GM18498 (cell line): ENCODE data around the gene ST6GALNAC3.

Experiments used
- ATAC-seq: cut with Tn5 transposase; IDR thresholded peaks from one replicate; pipeline ENCODE4 v1.9.1; 2021; ENCODE audit warnings: mild to moderate bottlenecking, moderate library complexity; ENCODE audit not compliant: unreplicated experiment

Gene ST6GALNAC3

DNA sequence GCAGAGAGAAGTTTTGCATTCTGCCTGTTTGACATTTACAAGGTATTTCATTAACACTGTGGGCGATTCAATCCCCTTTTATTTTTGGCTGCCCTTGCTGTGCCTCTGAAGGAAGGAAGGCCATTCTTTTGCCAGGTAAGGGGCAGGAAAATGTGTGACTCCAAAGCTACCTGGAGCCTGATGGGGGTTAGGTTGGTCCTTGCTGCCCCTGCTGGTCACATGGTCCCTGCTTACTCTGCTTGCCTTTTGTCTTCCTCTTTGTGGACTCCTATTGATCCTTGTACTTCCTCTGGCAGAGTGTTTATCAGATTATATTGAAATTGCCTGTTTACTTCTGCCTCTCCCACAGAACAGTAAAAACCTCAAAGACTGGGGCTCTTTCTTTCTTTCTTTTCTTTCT, 65.7 kb downstream of the ST6GALNAC3 start:
- ATAC-seq, result no peak

DNA sequence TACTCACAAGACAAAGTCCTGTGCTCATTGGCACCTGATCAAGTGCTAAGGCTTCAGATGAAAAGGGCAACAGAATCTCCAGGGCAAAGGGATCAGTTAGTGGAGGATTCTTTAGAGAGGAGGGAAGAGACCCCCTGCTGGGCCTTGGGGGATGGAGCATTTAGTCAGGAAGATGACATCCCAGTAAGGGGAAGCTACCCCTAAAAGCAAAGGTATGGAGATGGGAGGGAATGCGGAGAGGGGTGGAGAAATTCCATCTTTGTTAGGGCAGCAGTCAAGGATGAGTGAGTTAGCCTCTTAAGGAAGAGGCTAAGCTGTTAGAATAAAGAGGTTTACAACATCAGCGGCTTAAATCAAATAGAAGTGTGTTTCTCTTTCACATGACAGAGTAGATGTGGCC, 67.4 kb downstream of the ST6GALNAC3 start:
- no peak for ATAC-seq

DNA sequence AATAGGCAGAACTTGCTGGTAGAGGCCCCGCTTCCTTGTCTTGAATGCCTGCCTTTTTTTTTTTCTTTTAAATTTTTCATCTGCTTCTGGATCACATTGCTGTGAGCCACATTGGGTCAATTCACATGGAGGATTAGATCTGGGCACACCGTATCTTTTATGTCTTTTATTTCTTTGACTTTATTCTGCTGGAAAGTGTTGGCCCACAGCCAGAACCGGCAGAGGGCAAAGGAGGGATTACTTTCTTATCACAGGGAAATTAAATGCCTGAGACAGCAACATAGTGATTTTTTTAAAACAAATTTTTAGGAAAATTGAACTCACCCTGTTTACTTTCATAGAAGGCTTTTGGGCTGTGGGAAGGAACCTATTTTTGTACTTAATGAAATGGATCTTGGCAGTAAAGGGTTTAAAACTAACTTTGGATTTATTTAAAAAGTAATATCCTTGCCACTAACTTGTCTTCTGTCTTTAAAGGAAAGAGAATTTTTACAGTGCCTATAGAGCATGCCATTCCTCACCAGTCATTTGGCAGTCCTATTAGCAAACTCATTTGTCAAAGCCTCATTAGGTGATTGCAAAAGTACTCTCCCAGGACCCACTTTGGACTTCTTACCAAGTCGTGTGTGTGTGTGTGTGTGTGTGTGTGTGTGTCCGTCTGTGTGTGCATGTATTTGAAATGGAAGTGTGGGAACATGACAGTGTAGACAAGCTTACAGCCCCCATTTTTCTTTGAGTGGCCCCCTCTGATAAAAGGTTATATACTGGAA, 68.4 kb downstream of the ST6GALNAC3 start:
- ATAC-seq, result no peak

DNA sequence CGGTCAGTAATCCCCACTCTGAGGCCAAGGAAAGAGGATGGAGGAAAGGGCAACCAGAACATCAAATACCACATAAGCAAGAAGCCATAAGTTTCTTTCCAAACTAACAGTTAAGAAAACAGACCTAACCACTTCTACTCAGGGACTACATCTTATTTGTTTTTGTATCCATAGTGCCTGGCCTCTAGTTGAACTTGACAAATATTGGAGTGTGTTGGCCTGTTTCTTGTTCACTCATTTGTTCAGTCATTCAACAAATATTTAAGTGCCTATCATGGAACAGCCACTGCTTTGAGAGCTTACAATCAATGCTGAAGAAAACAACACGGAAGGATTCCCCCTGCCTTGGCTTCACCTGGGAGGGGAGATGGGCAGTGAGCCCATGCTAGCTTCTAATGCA, 69.7 kb downstream of the ST6GALNAC3 start:
- ATAC-seq, result no peak

DNA sequence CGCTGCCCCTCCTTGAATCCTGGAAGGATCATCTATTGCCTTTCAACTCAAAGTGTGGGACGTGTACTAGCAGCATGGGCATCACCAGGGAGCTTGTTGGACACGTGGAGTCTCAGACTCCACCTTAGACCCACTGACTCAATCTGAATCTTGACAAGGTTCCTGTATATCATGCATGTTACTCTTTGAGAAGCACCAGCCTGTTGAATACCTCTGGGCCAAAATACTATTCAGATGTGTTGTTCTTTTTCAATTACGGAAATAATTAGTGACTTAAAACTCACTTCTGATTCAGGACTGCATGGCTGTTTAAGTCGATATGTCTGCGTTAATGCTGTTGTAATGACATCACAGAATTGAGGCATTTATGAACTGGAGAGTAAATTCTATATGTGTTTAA, 70.8 kb downstream of the ST6GALNAC3 start:
- no peak for ATAC-seq

DNA sequence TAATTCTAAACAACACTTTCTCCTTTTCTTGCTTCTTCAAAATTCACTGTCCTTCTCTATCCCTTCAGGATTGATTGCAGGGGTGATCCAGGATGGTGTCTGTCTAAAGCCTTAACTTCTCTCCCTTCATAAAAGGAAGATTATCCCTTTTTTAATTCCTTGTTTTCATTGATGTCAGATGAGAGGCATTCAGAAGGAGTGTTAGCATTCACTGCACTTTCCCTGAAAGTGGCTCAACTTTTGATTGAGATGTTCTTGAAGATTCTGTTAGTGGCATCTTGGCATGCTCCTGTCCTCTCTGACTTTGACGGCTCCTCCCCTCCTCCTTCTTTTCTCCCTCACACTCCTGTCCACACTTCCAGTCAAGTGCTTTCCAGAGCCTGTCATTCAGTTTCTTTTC, 71.6 kb downstream of the ST6GALNAC3 start:
- ATAC-seq, result no peak

DNA sequence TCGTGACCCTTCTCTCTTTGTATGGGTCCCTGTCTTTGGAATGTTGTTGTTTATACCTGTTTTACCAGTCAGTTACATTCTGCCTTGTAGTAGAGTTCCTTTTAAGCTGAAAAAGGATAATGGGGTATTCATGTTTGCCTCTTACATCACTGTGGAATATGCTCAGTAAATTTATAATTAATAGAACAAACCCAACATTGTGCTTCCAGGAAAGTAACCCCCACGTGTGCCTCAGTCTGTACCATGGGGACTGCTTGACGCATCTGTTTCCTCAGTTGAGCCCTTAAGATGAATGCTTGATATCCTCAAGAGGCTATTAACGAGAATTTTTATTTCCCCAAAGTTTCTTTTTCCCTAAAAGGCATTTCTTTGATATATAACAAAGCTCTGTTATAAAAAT, 73.4 kb downstream of the ST6GALNAC3 start:
- ATAC-seq, result no peak

DNA sequence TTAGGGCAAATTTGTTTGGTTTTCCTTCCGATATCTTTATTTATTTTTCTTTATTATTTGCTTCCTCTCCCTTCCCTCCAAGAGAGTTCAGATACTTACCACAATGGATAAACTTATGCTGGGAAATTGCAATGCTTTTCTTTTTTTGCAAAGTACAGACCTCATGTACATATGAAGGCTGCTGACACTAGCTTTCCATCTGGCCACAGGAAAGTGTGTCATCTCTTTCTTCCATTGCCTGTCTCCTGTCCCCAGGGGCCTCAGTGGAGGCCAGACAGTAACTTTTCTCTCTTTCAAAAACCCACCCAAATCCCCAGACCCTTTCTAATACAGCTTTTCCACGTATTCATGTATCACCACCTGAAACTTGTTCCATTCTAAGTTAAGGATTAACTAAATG, 73.9 kb downstream of the ST6GALNAC3 start:
- no peak for ATAC-seq

DNA sequence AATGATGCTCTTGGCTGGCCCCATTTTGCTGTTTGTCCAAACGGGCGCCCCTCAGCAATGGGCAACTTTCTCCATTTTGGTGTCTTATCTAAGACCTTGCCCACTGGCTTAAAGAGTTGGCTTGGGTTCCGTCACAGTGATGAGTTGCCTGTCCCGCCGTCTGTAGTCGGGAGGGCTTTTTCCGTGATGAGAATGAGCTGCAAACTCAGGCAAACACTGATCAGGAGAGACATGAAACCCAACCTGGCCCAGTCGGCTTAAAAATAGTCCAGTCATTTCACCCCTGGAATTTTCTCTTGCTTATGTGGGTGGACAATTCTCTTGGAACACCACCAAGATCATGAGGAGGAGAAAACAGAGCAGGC, 79.3 kb downstream of the ST6GALNAC3 start:
- ATAC-seq, result peak; percentile 1

DNA sequence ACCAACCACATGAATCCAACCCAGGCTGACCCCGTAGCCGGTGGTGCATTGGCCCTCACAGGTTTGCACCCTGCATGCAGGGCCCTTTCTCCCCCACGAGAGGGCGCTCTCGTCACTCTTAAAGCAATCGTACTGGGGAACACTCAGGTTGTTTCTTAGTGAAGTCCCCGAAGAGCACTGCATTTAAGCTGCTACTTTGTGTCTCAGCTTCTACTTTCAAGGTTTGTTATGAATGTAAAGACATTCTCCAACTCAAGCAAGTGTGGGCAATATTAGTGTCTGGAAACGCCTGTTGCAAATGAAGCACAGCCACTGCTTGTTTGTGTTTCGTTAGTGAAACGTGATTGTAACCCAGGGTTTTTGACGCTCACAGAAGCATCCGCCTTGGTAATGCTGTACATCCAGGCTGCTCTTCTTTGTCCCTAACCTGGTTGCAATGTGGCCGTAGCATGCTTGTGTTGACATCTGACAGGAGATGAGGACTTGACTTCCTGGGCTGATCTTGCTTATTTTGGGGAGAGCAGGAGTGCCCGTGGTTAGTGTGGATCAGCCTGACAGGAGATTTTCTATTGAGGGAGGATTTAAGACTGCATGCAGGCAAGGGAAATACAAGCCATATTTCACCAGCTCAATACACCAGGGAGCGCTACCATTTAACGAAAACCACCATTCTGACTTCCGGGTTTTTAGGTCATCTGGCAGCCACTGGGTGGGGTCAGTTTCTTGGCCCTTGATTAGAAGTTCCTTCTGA, 79.8 kb downstream of the ST6GALNAC3 start:
- ATAC-seq, result peak; percentile 97

DNA sequence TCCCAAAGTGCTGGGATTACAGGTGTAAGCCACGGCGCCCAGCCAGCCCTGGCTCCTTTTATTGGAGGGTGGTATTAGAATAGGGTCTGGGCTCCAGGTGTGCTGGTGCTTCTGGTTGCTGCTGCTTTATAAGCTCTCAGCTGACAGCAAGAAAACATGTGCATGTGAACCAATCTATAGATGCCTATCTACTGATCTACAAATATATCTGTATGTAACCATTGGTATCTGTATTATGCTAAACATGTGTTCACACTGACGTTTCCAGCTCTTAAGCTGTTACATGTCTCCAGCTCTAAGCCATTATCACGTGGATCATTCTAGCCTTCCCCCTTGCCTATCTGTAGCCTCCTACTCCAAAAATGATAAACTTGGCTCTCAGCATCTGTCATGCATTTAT, 82.4 kb downstream of the ST6GALNAC3 start:
- ATAC-seq, result no peak

DNA sequence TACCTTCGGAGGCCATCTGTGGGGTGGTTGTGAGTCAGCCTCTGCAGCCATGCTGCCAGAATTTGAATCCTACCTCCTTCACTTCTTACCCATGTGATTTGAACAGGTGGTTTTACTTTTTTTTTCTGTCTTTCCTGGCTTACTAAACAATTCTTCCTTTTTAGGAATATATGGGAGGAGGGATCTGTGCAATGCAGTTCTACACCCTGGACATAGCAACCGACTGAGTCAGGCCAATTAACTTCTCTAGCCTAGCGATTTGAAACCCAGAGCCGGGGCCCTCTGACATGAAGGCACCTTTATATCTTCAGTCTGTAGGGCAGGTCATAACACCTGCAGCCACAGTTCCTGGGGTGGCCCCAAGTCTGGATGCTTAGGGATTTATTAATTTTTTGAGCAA, 83.6 kb downstream of the ST6GALNAC3 start:
- ATAC-seq, result no peak

DNA sequence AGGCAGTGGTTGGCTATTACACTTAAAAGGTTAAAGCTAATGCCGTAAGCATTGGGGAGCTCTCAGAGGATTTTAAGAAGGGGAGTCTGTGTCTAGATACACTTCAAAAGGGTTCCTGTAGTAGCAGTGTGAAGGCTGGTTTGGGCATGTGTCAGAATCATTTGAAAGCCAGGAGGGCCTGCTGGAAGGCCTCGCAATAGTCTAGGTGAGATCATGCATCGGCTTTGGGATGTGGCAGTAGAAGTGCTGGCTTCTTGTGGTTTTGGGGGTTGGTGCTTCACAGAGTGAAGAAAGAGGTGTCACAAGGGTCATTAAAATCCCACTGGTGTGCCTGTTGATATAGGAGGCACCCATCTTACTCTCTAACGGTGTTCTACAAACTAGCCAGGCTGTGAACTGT, 85.7 kb downstream of the ST6GALNAC3 start:
- ATAC-seq, result no peak

DNA sequence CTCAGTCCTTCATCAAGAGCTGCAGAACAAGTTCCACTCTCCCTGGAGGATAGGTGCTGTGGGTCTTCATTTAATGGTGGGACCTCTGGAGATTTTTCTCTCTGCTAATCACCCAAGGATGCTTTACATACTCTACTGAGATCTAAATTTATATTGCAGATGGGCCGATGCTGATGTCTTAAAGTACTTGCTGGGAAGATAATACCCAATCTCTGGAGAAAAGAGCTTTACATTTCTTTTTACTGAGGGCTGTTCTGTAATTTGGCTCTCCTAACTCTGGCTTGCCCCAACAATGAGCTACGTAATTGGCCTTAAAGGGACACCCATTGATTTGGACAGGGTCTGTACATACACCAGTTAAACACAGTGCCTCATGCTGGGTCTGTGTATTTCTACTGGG, 86.9 kb downstream of the ST6GALNAC3 start:
- no peak for ATAC-seq

DNA sequence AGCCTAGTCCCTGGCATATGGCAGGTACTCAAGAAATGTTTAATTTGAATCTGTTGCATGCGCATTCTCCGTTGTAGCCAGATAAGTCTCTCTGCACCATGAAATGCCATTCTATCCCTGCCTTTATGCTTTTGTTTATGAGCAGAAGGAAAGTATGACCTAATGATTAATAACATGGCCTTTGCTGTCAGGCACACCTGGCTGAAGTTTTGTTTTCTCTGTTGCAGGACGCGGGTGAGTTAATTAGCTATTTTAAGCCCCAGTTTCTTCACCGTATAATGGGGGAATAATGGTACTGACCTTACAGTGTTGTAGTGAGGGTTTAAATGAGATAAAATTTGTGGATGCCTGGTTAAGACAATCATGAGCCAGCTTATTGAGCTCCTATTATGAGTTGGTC, 87.7 kb downstream of the ST6GALNAC3 start:
- ATAC-seq, result no peak

DNA sequence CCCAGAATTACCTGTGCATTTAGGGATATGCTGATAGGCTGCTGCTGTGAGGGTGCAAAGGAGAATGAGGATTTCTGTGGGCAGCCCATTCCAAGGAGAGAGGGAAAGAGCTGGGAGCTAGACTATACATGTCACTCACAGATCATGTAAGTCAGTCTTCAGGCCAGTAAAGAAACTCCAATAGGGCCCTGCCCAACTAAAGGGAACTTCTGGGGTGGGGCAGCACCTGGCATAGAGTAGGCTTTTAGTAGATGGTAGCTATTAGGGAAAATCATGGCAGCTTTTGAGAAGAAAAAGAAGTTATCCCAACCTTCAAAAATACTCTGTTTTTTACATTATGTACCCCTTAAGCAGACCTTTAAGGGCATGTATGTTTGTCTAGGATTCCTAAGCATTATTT, 89.6 kb downstream of the ST6GALNAC3 start:
- ATAC-seq, result no peak

DNA sequence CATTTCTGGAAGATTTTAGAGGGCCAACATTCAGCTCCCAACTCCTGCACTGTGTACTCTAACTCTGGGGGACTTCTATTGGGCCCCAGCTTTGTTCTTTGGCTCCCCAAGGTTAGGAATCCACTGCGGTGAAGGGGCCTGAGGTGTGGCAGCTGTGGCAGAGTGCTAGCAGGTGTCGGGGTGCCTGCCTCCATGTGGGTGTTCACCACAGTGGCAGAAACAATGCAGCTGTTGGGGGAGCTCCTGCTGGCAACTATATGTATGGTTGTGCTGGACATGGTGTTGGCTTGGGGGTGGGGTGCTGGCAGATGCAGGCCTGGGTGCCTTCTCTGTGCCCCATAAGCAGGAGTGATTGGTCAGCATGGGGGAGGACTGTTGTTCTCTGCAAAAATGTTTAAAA, 95.5 kb downstream of the ST6GALNAC3 start:
- no peak for ATAC-seq

DNA sequence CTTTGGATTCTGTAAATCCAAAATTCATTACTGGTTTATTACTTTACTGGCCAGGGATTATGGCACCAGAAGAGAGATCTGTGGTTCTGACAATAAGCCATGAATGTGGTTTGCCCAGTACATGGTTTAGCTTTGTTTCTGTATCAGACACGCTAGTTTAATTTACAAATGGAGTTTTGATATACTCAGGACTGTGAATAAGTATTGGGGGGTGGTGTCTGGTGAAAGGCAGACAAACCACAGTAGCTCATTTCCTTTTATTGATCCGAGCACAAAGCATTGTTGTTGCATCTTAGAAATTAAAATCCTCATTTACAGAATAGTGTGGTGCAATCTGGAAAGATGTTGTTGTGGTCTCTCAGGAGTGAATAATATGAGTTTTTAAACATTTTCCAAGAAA, 96.0 kb downstream of the ST6GALNAC3 start:
- no peak for ATAC-seq

DNA sequence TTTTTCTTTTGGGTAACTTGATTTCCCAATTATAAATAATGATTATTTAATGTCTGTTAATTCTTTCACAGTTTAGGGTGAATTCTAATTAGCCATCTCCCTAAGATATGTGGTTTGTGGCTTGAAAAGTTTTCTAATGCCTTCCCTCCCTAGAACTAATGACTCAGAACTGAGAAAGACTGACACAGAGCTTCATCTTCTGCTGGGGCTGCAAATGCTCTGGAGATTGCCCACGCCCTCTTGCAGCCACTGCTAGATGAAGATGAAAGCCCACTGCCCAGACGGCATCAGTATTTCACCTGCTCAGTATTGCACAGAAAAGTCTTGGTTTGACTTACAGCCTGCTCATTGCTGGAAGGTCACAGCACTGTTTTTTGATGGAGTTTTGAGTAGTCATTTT, 101.5 kb downstream of the ST6GALNAC3 start:
- no peak for ATAC-seq

DNA sequence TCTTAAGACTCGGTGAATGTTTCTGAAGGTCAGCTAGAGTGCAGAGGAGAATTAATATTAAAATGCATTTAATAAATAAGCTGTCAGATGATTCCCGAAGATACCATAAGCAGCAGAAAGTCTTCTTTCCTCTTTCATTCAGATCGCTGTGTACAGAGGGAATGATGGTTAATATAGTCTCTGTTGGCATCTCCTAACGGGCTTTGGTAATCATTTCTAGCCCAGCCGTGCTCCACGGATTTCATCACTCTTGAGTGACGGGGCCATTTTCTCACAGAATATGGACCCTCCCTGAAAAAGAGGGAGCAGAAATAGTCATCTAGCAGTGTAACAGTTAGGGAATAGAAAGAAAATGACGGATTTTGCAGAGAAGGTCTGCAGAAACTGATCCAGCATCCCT, 103.1 kb downstream of the ST6GALNAC3 start:
- ATAC-seq, result no peak

DNA sequence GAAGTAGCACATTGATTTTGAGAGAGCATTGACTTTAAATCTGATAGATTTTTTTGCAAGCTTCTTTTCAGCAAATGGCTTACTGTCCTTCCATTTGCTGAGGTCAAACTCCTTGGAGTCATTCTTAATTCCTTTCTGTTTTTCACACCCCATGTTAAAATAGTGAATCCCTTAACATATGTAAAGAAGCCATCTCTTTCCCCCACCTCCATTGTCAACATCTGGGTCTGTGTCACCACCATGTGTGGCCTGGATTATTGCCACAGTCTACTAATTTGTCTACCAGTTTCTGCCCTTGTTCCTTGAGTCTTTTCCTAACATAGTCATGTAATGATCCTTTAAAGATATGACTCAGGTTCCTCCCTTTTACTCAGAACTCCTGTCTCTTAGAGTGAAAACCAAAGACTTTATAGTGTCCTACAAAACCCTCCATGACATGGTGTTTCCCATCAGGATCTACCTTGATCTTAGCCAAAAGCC, 104.7 kb downstream of the ST6GALNAC3 start:
- no peak for ATAC-seq

DNA sequence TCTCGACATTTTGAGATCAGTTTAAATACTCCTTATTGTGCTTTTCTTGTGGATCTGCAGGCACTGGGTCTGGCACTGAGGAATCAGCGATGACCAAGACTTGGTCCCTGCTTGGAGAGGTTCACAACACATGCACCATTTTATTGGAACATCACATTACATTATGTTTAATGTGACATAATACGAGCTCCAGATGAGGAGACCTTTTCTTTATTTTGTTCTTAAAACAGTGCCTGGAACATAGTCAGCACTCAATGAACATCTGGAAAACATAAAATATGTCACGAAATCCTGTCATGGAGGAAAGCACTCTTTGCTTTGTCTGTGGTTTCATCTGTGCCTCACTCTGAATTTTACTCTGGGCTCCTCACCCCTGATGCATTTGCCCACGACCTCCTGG, 110.7 kb downstream of the ST6GALNAC3 start:
- no peak for ATAC-seq
